GM12892 (cell line): ENCODE measurements around the gene BANF2. TPM values are rescaled to one million over a fixed set of nuclear protein-coding genes. Genes with fewer than 3 reads are reported as not detected.

Source experiments
- DNase-seq: peaks from one replicate; pipeline ENCODE4 v3.0.0; 2011; ENCODE audit not compliant: insufficient read length
- FAIRE-seq: peaks from 2 replicates; lab custom pipeline; 2011; peaks lifted over from hg19 to GRCh38; lab: Jason Lieb, UNC
- POLR2A ChIP-seq: IDR thresholded peaks from 2 replicates; pipeline ENCODE4 v1.6.1; 2011; ENCODE audit warnings: low read depth, low read length, control low read depth
- POLR2AphosphoS5 ChIP-seq: IDR thresholded peaks from 2 replicates; pipeline ENCODE4 v1.6.1; 2011; ENCODE audit warnings: low read depth, low read length, control low read depth
- TAF1 ChIP-seq: IDR thresholded peaks from 2 replicates; pipeline ENCODE4 v1.6.1; 2011; ENCODE audit warnings: low read depth, mild to moderate bottlenecking, control low read depth, low read length, borderline replicate concordance
- polyA plus RNA-seq: library from polyadenylated mRNA; unstranded; fragments of >200 nt; gene quantifications from one replicate; pipeline ENCODE4 v1.2.1, GENCODE V29; 2012; ENCODE audit warnings: missing spikeins, inconsistent platforms; ENCODE audit not compliant: missing spikeins

The BANF2 gene
- not detected for polyA plus RNA-seq

- FAIRE-seq (no peak), DNase-seq (no peak)
- no peak for TF ChIP-seq TAF1
- TF ChIP-seq POLR2AphosphoS5: no peak
- no peak for TF ChIP-seq POLR2A
Observed at GRCh38 chr20:17699931-17700351, at the start of gene BANF2. TSS of gene BANF2 (plus strand) at chr20:17699966. CDS start at chr20:17725026, 25,060 bp downstream.

GRCh38 chr20:17650301-17651128 is 49.3 kb upstream of the BANF2 start:
- no peak for DNase-seq
- TF ChIP-seq POLR2A: no peak
- FAIRE-seq: no peak

- no peak for TF ChIP-seq POLR2AphosphoS5
- TF ChIP-seq TAF1: no peak
- TF ChIP-seq POLR2A: no peak
- FAIRE-seq: no peak
- no peak for DNase-seq
Observed at GRCh38 chr20:17651129-17651759, 48.5 kb upstream of the BANF2 start.

GRCh38 chr20:17651760-17652388 is 47.9 kb upstream of the BANF2 start:
- no peak for TF ChIP-seq TAF1
- TF ChIP-seq POLR2A: no peak
- no peak; the same call in 1 of the 2 replicates for TF ChIP-seq POLR2AphosphoS5
- no peak for DNase-seq
- FAIRE-seq: no peak

GRCh38 chr20:17652411-17652810 is 47.4 kb upstream of the BANF2 start:
- DNase-seq (no peak), FAIRE-seq (no peak)
- TF ChIP-seq TAF1 (no peak), POLR2A (no peak), POLR2AphosphoS5 (no peak)

- FAIRE-seq: no peak
- no peak for DNase-seq
- TF ChIP-seq POLR2A (no peak), TAF1 (no peak), POLR2AphosphoS5 (no peak)
Observed at GRCh38 chr20:17653835-17654648, 45.7 kb upstream of the BANF2 start.

- DNase-seq: no peak
- FAIRE-seq: no peak
- no peak for TF ChIP-seq TAF1
- TF ChIP-seq POLR2AphosphoS5: no peak
- no peak for TF ChIP-seq POLR2A
Observed at GRCh38 chr20:17654649-17655285, 45.0 kb upstream of the BANF2 start.

- DNase-seq (no peak), FAIRE-seq (no peak)
- TF ChIP-seq TAF1: no peak
- TF ChIP-seq POLR2A: no peak
- TF ChIP-seq POLR2AphosphoS5: no peak
Observed at GRCh38 chr20:17655286-17655651, 44.5 kb upstream of the BANF2 start.

GRCh38 chr20:17655865-17656479 is 43.8 kb upstream of the BANF2 start:
- no peak for DNase-seq
- TF ChIP-seq POLR2AphosphoS5 (no peak), TAF1 (no peak), POLR2A (no peak)
- FAIRE-seq: no peak

GRCh38 chr20:17657079-17657825 is 42.5 kb upstream of the BANF2 start:
- DNase-seq (no peak), FAIRE-seq (no peak)
- TF ChIP-seq POLR2AphosphoS5 (no peak), POLR2A (no peak), TAF1 (no peak)
